Astrocyte of the spinal cord (primary cell): Measurements from ENCODE around the gene CARD14.

ENCODE experiments used
- DNase-seq: peaks from one replicate; pipeline ENCODE4 v3.0.0; 2011; ENCODE audit warnings: low read depth, low spot score
- H3K4me3 ChIP-seq: 2 replicates; pipeline ENCODE4 v1.5.1; 2011; ENCODE audit warnings: low read depth, mild to moderate bottlenecking, low read length, moderate library complexity
- in situ Hi-C: cut with HindIII; loops from 2 replicates; pipeline ENCODE4 v1.10.0; 2017; ENCODE audit warnings: low sequenced_read_pairs
- TF ChIP-seq, protein P1 (sequence below): IDR thresholded peaks from 2 replicates; pipeline ENCODE4 v1.5.1; 2012; ENCODE audit warnings: low read depth, mild to moderate bottlenecking, low read length, inconsistent platforms

CARD14 gene

GRCh38 chr17:80173126-80173525 is 3.3 kb downstream of the CARD14 start:
- in situ Hi-C loops: no loop called here
- no peak for DNase-seq
- H3K4me3 ChIP-seq: no peak overlapping the region
- TF ChIP-seq, protein P1, sequence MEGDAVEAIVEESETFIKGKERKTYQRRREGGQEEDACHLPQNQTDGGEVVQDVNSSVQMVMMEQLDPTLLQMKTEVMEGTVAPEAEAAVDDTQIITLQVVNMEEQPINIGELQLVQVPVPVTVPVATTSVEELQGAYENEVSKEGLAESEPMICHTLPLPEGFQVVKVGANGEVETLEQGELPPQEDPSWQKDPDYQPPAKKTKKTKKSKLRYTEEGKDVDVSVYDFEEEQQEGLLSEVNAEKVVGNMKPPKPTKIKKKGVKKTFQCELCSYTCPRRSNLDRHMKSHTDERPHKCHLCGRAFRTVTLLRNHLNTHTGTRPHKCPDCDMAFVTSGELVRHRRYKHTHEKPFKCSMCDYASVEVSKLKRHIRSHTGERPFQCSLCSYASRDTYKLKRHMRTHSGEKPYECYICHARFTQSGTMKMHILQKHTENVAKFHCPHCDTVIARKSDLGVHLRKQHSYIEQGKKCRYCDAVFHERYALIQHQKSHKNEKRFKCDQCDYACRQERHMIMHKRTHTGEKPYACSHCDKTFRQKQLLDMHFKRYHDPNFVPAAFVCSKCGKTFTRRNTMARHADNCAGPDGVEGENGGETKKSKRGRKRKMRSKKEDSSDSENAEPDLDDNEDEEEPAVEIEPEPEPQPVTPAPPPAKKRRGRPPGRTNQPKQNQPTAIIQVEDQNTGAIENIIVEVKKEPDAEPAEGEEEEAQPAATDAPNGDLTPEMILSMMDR: no peak

DNA sequence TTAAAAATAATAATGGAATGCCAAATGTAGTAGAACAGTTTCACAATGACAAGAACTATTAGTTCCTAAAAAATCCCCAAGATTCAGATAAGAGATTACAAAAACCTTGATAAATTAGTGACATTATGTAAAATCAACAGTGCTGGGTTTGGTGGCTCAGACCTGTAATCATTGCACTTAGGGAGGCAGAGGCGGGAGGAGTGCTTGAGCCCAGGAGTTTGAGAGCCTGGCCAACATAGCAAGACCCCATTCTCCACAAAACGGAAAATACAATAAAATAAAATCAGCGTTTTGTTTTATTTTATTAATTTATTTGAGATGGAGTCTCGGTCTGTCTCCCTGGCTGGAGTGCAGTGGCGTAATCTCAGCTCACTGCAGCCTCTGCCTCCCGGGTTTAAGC is 4.1 kb downstream of the CARD14 start:
- in situ Hi-C loops: no loop called here
- TF ChIP-seq, protein P1: no peak
- no peak for DNase-seq
- H3K4me3 ChIP-seq: no peak overlapping the region

- in situ Hi-C loops: no loop called here
- no peak overlapping the region for H3K4me3 ChIP-seq
- DNase-seq: no peak
- TF ChIP-seq, protein P1: no peak
These were observed 6.9 kb downstream of the CARD14 start for GRCh38 chr17:80176757-80177156.

DNA sequence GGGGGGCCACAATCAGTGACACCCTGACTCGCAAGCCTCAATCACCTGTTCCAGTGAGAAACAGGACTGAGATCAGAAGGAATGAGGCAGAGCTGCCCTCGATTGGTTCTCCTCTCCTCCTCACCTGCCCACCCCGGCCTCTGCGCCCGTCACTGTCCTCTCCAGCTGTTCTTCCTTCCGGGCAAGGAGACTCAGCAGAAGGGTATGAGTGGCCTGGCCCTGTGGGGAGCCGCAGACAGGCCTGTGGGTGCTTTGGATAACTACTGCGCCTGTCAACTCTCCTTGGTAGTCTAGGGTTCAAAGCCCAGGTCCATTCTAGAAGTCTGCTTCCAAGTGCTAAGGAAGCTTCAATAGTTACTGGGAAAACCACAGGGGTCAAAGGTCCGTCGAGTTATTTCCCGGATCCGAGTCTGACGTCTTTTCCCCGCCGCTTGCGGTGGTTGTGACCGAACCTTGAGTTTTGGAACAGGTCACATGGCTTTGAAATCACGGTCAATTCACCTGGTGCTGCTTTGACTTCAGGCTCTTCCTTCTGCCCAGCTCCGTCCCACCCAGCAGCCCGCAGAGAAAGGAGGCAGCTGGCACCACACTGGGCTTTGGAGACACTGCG is 8.3 kb downstream of the CARD14 start:
- DNase-seq: no peak
- in situ Hi-C loops: no loop called here
- TF ChIP-seq, protein P1: no peak
- H3K4me3 ChIP-seq: no peak overlapping the region

GRCh38 chr17:80180192-80180591 is 10.4 kb downstream of the CARD14 start:
- no peak for DNase-seq
- H3K4me3 ChIP-seq: no peak overlapping the region
- in situ Hi-C loops: no loop called here
- TF ChIP-seq, protein P1: no peak

DNA sequence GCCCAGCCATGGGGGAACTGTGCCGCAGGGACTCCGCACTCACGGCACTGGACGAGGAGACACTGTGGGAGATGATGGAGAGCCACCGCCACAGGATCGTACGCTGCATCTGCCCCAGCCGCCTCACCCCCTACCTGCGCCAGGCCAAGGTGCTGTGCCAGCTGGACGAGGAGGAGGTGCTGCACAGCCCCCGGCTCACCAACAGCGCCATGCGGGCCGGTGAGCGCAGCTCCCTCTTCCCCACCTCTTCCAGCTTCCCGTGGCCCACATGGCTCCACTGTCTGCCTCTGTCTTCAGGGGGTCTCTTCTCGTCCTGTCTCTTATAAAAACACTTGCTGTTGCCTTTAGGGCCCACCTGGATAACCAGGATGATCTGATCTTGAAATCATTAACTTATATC is 11.6 kb downstream of the CARD14 start:
- DNase-seq: no peak
- TF ChIP-seq, protein P1: no peak
- in situ Hi-C loops: no loop called here
- H3K4me3 ChIP-seq: no peak overlapping the region
